Astrocyte of the cerebellum (primary cell): ENCODE measurements around the gene ECE1.

ENCODE experiments used
- DNase-seq: peaks from one replicate; pipeline ENCODE4 v3.0.0-alpha.2; 2011; ENCODE audit warnings: low read depth
- H3K4me3 ChIP-seq: 2 replicates; pipeline ENCODE4 v1.5.1; 2011; ENCODE audit warnings: mild to moderate bottlenecking, low read depth, low read length, moderate library complexity
- CTCF ChIP-seq: IDR thresholded peaks from 2 replicates; pipeline ENCODE4 v1.5.1; 2012; ENCODE audit warnings: low read length, low read depth, moderate library complexity, mild to moderate bottlenecking; ENCODE audit errors: missing control alignments
- in situ Hi-C: cut with HindIII; loops from 2 replicates; pipeline ENCODE4 v1.10.0; 2017; ENCODE audit warnings: low sequenced_read_pairs

ECE1 gene

GRCh38 chr1:21313886-21314721, 23.8 kb upstream of the ECE1 start:
- TF ChIP-seq CTCF: no peak
- in situ Hi-C loops: no loop called here
- H3K4me3 ChIP-seq: no peak overlapping the region
- no peak for DNase-seq

GRCh38 chr1:21313203-21313885, 23.1 kb upstream of the ECE1 start:
- in situ Hi-C loops: no loop called here
- no peak for DNase-seq
- no peak for TF ChIP-seq CTCF
- no peak overlapping the region for H3K4me3 ChIP-seq

GRCh38 chr1:21312407-21312992, 22.2 kb upstream of the ECE1 start:
- TF ChIP-seq CTCF: no peak
- no peak for DNase-seq
- in situ Hi-C loops: no loop called here
- no peak overlapping the region for H3K4me3 ChIP-seq

GRCh38 chr1:21311016-21311415, 20.8 kb upstream of the ECE1 start:
- in situ Hi-C loops: no loop called here
- no peak for TF ChIP-seq CTCF
- no peak for DNase-seq
- no peak overlapping the region for H3K4me3 ChIP-seq

- peak; percentile 50 for DNase-seq
- H3K4me3 ChIP-seq: no peak overlapping the region
- TF ChIP-seq CTCF: no peak
- in situ Hi-C loops: no loop called here
These were observed 18.8 kb upstream of the ECE1 start for GRCh38 chr1:21308847-21309652.

GRCh38 chr1:21308330-21308729, 18.1 kb upstream of the ECE1 start:
- DNase-seq: no peak
- no peak overlapping the region for H3K4me3 ChIP-seq
- in situ Hi-C loops: no loop called here
- TF ChIP-seq CTCF: no peak
